IMR-90 (cell line): ENCODE data around the gene RAD51D. TPM values are rescaled to one million over a fixed set of nuclear protein-coding genes. Genes with fewer than 3 reads are reported as not detected.
"Not testable (repeated sequence)": the region's sequence is repeated elsewhere in the genome, so short reads cannot be mapped to it uniquely, and the experiment has no call there.

Source experiments
- ATAC-seq: fragments of 200-7000 bp; cut with Tn5 transposase; 2 replicates; pipeline ENCODE4 v1.9.1; 2020; ENCODE audit warnings: low read depth, mild to moderate bottlenecking, moderate library complexity
- BruUV-seq: library from RNA; stranded (reverse); fragments of 400-500 nt; replicated peaks from 2 replicates; lab custom pipeline; 2021; lab: Mats Ljungman, UMichigan
- CTCF ChIA-PET: fragments of 300-600 bp; formaldehyde crosslinking; extraction: SDS; loops from one replicate; lab custom pipeline; 2021; ENCODE audit warnings: antibody characterized with exemption; lab: Yijun Ruan, JAX
- POLR2A ChIA-PET: fragments of 300-600 bp; sonication (Branson Sonifier 250); formaldehyde crosslinking; loops from one replicate; lab custom pipeline; 2022; ENCODE audit warnings: antibody characterized with exemption; ENCODE audit not compliant: unreplicated experiment; lab: Charles Lee
- DNase-seq: peaks from one replicate; pipeline ENCODE4 v3.0.0; 2013
- H2AFZ ChIP-seq: replicated peaks from 2 replicates; pipeline ENCODE3; 2013; ENCODE audit warnings: low read length, mild to moderate bottlenecking; ENCODE audit not compliant: poor library complexity
- H2AK5ac ChIP-seq: 2 replicates; pipeline ENCODE4 v1.6.1; 2013; ENCODE audit warnings: low read depth, low read length, inconsistent platforms
- H2AK9ac ChIP-seq: replicated peaks from 2 replicates; pipeline ENCODE3; 2013; ENCODE audit warnings: mild to moderate bottlenecking, low read depth, low read length, moderate library complexity; ENCODE audit not compliant: poor library complexity
- H2BK120ac ChIP-seq: 2 replicates; pipeline ENCODE4 v1.6.1; 2013; ENCODE audit warnings: low read depth, low read length, inconsistent platforms
- H2BK15ac ChIP-seq: 3 replicates; pipeline ENCODE4 v1.6.1; 2013; ENCODE audit warnings: low read depth, low read length, inconsistent platforms
- H2BK20ac ChIP-seq: 2 replicates; pipeline ENCODE4 v1.6.1; 2013; ENCODE audit warnings: low read depth, mild to moderate bottlenecking, inconsistent platforms, low read length, moderate library complexity
- H2BK5ac ChIP-seq: 2 replicates; pipeline ENCODE4 v1.6.1; 2013; ENCODE audit warnings: mild to moderate bottlenecking, low read depth, low read length, inconsistent platforms; ENCODE audit not compliant: poor library complexity, severe bottlenecking
- H3K14ac ChIP-seq: replicated peaks from 2 replicates; pipeline ENCODE4 v1.6.1; 2013; ENCODE audit warnings: low read depth, low read length, inconsistent platforms
- H3K18ac ChIP-seq: 2 replicates; pipeline ENCODE4 v1.6.1; 2013; ENCODE audit warnings: low read depth, low read length, control low read depth
- H3K23ac ChIP-seq: 2 replicates; pipeline ENCODE4 v1.6.1; 2013; ENCODE audit warnings: low read depth, low read length, inconsistent platforms
- H3K27ac ChIP-seq: 2 replicates; pipeline ENCODE4 v1.5.1; 2013; ENCODE audit warnings: mild to moderate bottlenecking, control low read depth, low read length; ENCODE audit not compliant: insufficient read depth
- H3K27me3 ChIP-seq: 2 replicates; pipeline ENCODE4 v1.6.1; 2013; ENCODE audit warnings: low read length; ENCODE audit not compliant: control insufficient read depth, insufficient read depth
- H3K36me3 ChIP-seq: 2 replicates; pipeline ENCODE4 v1.6.1; 2013; ENCODE audit warnings: low read length, mixed read lengths; ENCODE audit not compliant: control insufficient read depth, insufficient read depth
- H3K4ac ChIP-seq: 2 replicates; pipeline ENCODE4 v1.6.1; 2013; ENCODE audit warnings: low read depth, low read length, inconsistent platforms
- H3K4me1 ChIP-seq: 2 replicates; pipeline ENCODE4 v1.6.1; 2013; ENCODE audit warnings: low read length, mixed read lengths; ENCODE audit not compliant: control insufficient read depth, insufficient read depth
- H3K4me2 ChIP-seq: 2 replicates; pipeline ENCODE4 v1.6.1; 2013; ENCODE audit warnings: low read depth, mild to moderate bottlenecking, control low read depth, low read length, moderate library complexity
- H3K4me3 ChIP-seq: 2 replicates; pipeline ENCODE4 v1.5.1; 2013; ENCODE audit warnings: low read depth, mild to moderate bottlenecking, control low read depth, low read length, moderate library complexity; ENCODE audit not compliant: insufficient read depth
- H3K56ac ChIP-seq: 2 replicates; pipeline ENCODE4 v1.6.1; 2013; ENCODE audit warnings: low read length, inconsistent platforms; ENCODE audit not compliant: insufficient read depth; ENCODE audit errors: extremely low read depth
- H3K79me1 ChIP-seq, 2 experiments: 2 replicates each; pipeline ENCODE4 v1.6.1; 2013; ENCODE audit warnings: low read length in 2 of 2, inconsistent platforms in 1 of 2, low read depth in 1 of 2
- H3K9ac ChIP-seq: 2 replicates; pipeline ENCODE4 v1.6.1; 2013; ENCODE audit warnings: low read depth, low read length, control low read depth
- H3K9me1 ChIP-seq: 2 replicates; pipeline ENCODE4 v1.6.1; 2013; ENCODE audit warnings: low read length, inconsistent platforms; ENCODE audit not compliant: insufficient read depth
- H3K9me3 ChIP-seq: 2 replicates; pipeline ENCODE4 v1.6.1; 2013; ENCODE audit warnings: low read length; ENCODE audit not compliant: control insufficient read depth, insufficient read depth
- H4K20me1 ChIP-seq: 2 replicates; pipeline ENCODE4 v1.6.1; 2013; ENCODE audit warnings: low read length, inconsistent platforms; ENCODE audit not compliant: insufficient read depth
- H4K5ac ChIP-seq: 2 replicates; pipeline ENCODE4 v1.6.1; 2013; ENCODE audit warnings: mild to moderate bottlenecking, low read depth, low read length, control low read depth
- H4K8ac ChIP-seq, 2 experiments: 2 replicates each; pipeline ENCODE4 v1.6.1; 2013; ENCODE audit warnings: low read depth in 2 of 2, low read length in 2 of 2, control low read depth in 1 of 2, inconsistent platforms in 1 of 2
- H4K91ac ChIP-seq: 2 replicates; pipeline ENCODE4 v1.6.1; 2013; ENCODE audit warnings: low read depth, low read length, inconsistent platforms; ENCODE audit not compliant: insufficient read depth
- WGBS, 2 experiments: methylation state at CpG; one replicate each; pipeline versions ENCODE4 v1.1.5 to v1.1.7; 2013; ENCODE audit warnings: missing lambda C conversion rate in 2 of 2; ENCODE audit not compliant: insufficient read length in 1 of 2; ENCODE audit errors: extremely low coverage in 2 of 2; 5-methylcytosine and 5-hydroxymethylcytosine counted together
- dilution Hi-C: fragments of 300-500 bp; cut with HindIII; formaldehyde crosslinking; loops from one replicate; pipeline ENCODE4 v1.14.3; 2018; ENCODE audit warnings: low sequenced_read_pairs; ENCODE audit not compliant: unreplicated experiment
- in situ Hi-C: fragments of 300-500 bp; cut with MboI; formaldehyde crosslinking; loops from 3 replicates; pipeline ENCODE4 v1.14.3; 2019; ENCODE audit warnings: low sequenced_read_pairs, inconsistent platforms, mixed read lengths
- intact Hi-C: fragments of 100-400 bp; cut with micrococcal nuclease; formaldehyde crosslinking; loops from 2 replicates; pipeline ENCODE4 v1.10.0; 2022
- polyA plus RNA-seq, 3 experiments: library from polyadenylated mRNA; depleted of rRNA; stranded (reverse); fragments of >200 nt; gene quantifications; 2 replicates each; pipeline ENCODE4 v1.2.3, GENCODE V29; 2012; ENCODE audit warnings: low replicate concordance in 1 of 3
- total RNA-seq: library from RNA; depleted of rRNA; stranded (reverse); fragments of >200 nt; gene quantifications from 2 replicates; pipeline ENCODE4 v1.2.3, GENCODE V29; 2012

The RAD51D gene
- total and polyA plus RNA-seq, 2 of the 4 experiments (the other 2 are of a cell fraction): 10.8 to 12.7 TPM

DNA sequence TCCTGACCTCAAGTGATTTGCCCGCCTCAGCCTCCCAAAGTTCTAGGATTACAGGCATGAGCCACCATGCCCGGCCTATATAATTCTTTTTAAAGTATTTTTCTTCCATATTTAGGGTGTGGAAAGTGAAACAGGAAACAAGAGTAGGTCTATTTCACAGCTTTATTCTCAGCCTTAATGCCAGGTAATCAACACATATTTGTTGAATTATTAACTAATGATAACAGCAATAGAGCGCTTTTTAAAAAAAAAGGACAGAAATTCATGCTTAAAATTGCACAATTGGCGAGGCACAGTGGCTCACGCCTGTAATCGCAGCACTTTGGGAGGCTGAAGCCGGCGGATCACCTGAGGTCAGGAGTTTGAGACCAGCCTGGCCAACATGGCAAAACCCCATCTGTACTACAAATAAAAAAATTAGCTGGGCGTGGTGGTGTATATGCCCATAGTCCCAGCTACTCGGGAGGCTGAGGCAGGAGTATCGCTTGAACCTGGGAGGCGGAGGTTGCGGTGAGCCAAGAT is 74.1 kb downstream of the RAD51D start:
- intact Hi-C loops, H4K91ac ChIP-seq: not testable (repeated sequence)

More for the DNA sequence above, 74.1 kb downstream of the RAD51D start:
- CTCF ChIA-PET, H2AK5ac ChIP-seq, H3K4ac ChIP-seq, BruUV-seq, H3K56ac ChIP-seq, H2BK20ac ChIP-seq, DNase-seq, H3K18ac ChIP-seq, H2AFZ ChIP-seq, H2BK5ac ChIP-seq, ATAC-seq, H3K14ac ChIP-seq, H3K23ac ChIP-seq, H3K27me3 ChIP-seq, in situ Hi-C loops, H2BK15ac ChIP-seq, dilution Hi-C loops, H3K9me1 ChIP-seq, H3K36me3 ChIP-seq, H2BK120ac ChIP-seq, H3K27ac ChIP-seq, H3K9me3 ChIP-seq, H2AK9ac ChIP-seq, H3K4me3 ChIP-seq, H3K4me2 ChIP-seq, POLR2A ChIA-PET, H3K9ac ChIP-seq, H4K5ac ChIP-seq, H3K4me1 ChIP-seq, H4K8ac ChIP-seq: not testable (repeated sequence)
- Histone ChIP-seq H3K79me1 (peaks cover 22 to 48% of the 10 kb centered on the region in 2 experiments), H4K20me1 (0 out of 2 replicates have a peak, but pooled peaks cover 14% of the 10 kb centered on the region)
- 90% methylated on average over 2 of the region's 13 CpGs; no CpG with 5 or more reads in 1 of the 2 experiments for WGBS, 2 experiments
